Neural cell (in vitro differentiated cells): ENCODE measurements around the gene DIS3L.

ENCODE experiments used
- CTCF ChIP-seq: fragments of 450-650 bp; IDR thresholded peaks from 2 replicates; pipeline ENCODE4 v1.5.1; 2014; ENCODE audit warnings: antibody characterized with exemption, mild to moderate bottlenecking, moderate library complexity; ENCODE audit not compliant: poor library complexity, severe bottlenecking
- EZH2 ChIP-seq: fragments of 200-600, 300-800 bp; shearing (Covaris generic), sonication (generic); IDR thresholded peaks from 2 replicates; pipeline ENCODE4 v1.6.1; 2014; ENCODE audit warnings: antibody characterized with exemption, low read length, borderline replicate concordance, mild to moderate bottlenecking; ENCODE audit not compliant: insufficient read depth, poor library complexity, severe bottlenecking
- MXI1 ChIP-seq: fragments of 450-650 bp; conservative IDR thresholded peaks from 2 replicates; pipeline ENCODE4 v1.6.1; 2014; ENCODE audit warnings: antibody characterized with exemption, mild to moderate bottlenecking; ENCODE audit not compliant: poor library complexity, severe bottlenecking
- RAD21 ChIP-seq: fragments of 450-650 bp; conservative IDR thresholded peaks from 2 replicates; pipeline ENCODE4 v1.6.1; 2014; ENCODE audit warnings: antibody characterized with exemption, mild to moderate bottlenecking, moderate library complexity
- REST ChIP-seq: IDR thresholded peaks from 2 replicates; pipeline ENCODE4 v1.6.1; 2012; ENCODE audit warnings: borderline replicate concordance

- TF ChIP-seq CTCF: no peak
- TF ChIP-seq MXI1: no peak
- no peak for TF ChIP-seq EZH2
- no peak for TF ChIP-seq REST
- no peak for TF ChIP-seq RAD21
These were observed 22.4 kb upstream of the DIS3L start for GRCh38 chr15:66270932-66271331.
